GM12801 (cell line): ENCODE results near the gene HMGA1.

Experiments
- TF ChIP-seq, protein P1 (sequence below): IDR thresholded peaks from one replicate; pipeline ENCODE4 v1.5.1; 2011; ENCODE audit warnings: control low read depth; ENCODE audit not compliant: insufficient read length; ENCODE audit errors: extremely low read depth

Gene HMGA1

DNA sequence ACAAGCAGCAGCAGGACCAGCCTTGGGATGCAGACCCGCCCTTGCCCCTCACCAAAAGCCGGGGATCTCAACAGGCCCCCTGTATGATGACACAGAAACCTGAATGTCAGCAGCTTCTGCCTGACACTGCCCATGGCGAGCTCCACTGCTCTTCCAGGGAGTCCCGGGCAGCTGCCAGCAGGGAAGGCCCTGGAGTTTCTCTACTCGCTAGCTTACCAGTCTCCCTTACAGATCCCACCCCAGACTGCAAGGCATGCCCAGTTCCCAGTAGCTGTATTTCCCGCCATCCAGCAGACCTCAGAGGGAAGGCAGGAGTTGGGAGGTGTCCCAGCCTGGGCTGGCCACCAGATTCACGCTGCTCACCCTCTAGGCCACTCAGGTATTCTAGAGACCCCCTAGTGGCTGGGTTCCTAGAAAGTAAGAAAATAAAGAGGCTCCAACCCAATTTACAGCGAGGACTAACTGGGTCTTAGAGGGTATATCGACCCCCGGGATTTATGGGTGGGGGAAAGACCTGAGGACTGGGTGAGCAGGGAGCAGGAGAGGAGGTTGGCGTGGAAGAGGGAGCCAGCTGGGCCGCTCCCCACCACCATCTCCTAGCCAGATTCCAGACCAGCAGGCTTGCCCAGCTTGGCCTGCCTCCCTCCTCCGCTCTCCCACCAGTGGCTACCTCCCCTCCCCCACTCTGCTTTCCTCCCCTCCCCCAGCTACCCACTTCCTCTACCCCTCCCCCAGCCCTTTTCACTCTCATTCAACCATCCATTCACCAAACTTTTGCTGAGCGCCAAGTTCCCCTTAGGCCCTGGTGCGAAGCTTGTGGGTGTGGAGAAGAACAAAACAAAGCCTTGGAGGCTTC lies 9.7 kb upstream of the HMGA1 start:
- TF ChIP-seq, protein P1, sequence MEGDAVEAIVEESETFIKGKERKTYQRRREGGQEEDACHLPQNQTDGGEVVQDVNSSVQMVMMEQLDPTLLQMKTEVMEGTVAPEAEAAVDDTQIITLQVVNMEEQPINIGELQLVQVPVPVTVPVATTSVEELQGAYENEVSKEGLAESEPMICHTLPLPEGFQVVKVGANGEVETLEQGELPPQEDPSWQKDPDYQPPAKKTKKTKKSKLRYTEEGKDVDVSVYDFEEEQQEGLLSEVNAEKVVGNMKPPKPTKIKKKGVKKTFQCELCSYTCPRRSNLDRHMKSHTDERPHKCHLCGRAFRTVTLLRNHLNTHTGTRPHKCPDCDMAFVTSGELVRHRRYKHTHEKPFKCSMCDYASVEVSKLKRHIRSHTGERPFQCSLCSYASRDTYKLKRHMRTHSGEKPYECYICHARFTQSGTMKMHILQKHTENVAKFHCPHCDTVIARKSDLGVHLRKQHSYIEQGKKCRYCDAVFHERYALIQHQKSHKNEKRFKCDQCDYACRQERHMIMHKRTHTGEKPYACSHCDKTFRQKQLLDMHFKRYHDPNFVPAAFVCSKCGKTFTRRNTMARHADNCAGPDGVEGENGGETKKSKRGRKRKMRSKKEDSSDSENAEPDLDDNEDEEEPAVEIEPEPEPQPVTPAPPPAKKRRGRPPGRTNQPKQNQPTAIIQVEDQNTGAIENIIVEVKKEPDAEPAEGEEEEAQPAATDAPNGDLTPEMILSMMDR = no peak

DNA sequence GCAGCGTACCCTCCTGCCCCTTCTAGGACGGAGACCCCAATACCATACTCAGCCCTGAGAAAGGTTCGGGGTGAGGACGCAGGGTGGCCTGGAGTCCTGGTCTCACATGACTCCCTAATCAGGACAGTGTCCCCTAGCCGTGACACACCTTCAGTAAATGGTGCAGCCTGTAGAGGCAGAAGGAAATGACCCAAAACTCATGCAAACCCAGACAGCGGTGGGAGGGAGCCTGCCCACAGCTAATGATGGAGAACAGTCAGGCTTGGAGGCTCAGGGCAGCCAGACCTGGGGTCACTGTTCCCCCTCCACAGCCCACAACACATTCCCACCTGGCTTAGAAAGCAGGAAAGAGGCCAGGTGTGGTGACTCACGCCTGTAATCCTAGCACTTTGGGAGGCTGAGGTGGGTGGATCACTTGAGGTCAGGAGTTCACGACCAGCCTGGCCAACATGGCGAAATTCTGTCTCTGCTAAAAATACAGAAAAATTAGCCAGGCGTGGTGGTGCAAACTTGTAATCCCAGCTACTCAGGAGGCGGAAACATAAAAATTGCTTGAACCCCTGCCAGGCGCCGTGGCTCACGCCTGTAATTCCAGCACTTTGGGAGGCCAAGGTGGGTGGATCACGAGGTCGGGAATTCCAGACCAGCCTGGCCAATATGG lies 8.8 kb upstream of the HMGA1 start:
- TF ChIP-seq, protein P1 = no peak

DNA sequence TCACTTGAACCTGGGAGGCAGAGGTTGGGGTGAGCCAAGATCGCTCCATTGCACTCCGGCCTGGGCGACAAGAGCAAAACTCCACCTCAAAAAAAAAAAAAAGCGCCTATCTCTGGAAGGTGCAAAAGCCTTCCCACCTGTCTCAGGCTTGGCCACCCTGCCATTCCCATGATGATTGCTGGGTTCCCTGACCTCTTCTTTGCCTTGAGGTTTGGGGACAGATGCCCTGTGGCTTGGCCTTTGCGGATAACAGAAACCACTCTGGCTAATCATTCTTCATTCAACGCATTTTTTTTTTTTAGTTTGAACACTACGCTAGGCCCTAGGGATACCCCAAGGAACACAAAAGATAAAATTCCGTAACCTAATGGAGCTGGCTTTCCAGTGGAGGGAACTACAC lies 6.8 kb upstream of the HMGA1 start:
- TF ChIP-seq, protein P1 = no peak

DNA sequence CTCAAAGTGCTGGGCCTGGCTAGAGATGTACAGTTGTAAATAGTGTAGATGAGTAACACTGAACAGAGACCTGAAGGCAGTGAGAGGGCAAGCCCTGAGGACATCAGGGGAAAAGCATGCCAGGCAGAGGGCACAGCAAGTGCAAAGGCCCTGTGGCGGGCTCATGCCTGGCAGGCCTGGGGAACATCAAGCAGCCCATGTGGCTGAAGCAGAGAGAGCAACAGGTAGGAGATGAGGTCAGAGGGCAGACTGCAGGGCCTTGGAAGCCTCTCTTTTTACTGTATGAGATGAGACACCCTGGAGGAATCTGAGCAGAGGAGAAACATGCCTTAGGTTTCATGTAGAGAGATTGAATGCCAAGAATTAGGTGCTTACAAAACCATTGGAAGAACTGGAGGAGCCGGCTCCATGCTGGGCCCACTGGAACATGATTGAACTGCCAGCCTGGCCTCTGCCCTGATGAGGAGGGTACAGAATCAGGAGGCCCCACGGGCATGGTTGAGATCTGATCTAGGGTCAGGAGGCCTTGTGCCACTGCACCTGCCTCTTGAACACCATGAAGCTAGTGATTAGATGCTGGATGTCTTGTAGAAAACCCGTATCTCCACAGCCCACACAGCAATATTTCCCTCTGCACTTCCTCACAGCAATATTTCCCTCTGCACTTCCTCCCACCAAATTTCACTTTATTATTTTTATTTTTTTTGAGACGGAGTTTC lies 5.9 kb upstream of the HMGA1 start:
- TF ChIP-seq, protein P1 = no peak

DNA sequence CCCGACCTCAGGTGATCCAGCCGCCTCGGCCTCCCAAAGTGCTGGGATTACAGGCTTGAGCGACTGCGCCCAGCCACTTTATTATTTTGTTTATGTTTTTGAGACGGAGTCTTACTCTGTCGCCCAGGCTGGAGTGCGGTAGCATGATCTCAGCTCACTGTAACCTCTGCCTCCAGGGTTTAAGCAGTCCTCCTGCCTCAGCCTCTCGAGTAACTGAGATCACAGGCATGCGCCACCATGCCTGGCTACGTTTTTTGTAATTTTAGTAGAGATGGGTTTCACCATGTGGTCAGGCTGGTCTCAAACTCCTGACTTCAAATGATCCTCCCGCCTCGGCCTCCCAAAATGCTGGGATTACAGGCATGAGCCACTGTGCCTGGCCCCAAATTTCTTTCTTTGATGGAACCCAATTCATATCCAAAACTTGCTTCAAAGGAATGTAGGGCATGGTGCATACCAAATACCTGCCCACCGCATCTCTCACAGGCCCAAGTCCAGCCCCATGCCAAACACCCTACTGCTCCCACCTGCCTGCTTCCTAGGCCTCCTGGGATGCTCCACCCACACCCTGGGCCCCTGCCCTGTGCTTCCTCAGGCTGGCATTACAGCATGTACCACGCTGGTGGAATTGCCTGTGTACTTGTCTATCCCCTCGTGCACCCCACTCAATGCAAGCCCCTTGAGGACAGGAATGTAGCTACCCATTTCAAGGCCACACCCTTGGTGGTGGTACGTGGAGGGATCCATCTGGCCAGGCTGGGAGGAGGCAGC lies 4.9 kb upstream of the HMGA1 start:
- TF ChIP-seq, protein P1 = no peak

DNA sequence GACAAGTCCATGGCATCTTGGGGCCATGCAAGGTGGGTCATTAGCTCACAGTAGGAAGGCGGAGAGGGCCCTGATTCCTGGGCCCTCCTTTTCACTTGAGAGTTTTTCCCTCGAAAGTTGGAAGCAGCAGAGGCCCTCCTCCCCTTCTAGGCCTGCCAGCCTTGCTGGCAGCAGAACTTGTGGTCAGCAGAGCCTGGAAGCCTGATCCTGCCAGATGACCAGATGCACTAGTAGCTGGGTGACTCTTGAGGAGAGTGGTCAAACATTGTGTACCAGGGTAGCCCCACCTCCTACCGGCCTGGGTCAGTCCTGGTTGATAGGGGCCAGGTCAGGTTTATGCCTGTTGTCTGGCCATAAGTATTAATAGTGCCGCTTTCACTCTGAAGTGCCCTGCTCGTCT lies 3.8 kb upstream of the HMGA1 start:
- TF ChIP-seq, protein P1 = no peak

DNA sequence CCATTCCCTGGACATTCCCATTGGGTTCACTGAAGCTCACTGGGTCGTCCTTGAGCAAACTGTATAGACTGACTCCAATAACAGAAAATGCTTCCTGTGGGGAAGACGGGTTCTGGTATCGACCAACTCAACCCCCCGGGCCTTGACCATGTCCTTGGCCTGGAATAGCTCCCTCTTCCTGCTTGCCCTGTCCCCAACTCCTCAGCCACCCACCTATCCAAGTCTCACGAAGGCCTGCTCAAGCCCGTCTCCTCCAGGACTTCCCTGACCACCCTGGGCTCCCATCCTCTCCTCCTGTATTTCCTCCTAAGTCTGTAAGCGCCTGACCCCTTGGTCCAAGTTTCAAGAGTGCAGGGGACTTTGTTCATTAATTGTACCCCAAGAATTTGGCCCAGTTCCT lies 2.8 kb upstream of the HMGA1 start:
- TF ChIP-seq, protein P1 = no peak
